ENCODE results near the gene PLEK. TPM values are rescaled to one million over a fixed set of nuclear protein-coding genes. Genes with fewer than 3 reads are reported as not detected.
A peak's percentile ranks its signal among the peaks of the same experiment; 100 is the strongest.

The PLEK gene
- total and polyA plus RNA-seq, 10 of the 15 experiments (the other 5 are each of a cell fraction or from before 2014, with no cell fraction given), result 229 to 804 (median 362) TPM

DNA sequence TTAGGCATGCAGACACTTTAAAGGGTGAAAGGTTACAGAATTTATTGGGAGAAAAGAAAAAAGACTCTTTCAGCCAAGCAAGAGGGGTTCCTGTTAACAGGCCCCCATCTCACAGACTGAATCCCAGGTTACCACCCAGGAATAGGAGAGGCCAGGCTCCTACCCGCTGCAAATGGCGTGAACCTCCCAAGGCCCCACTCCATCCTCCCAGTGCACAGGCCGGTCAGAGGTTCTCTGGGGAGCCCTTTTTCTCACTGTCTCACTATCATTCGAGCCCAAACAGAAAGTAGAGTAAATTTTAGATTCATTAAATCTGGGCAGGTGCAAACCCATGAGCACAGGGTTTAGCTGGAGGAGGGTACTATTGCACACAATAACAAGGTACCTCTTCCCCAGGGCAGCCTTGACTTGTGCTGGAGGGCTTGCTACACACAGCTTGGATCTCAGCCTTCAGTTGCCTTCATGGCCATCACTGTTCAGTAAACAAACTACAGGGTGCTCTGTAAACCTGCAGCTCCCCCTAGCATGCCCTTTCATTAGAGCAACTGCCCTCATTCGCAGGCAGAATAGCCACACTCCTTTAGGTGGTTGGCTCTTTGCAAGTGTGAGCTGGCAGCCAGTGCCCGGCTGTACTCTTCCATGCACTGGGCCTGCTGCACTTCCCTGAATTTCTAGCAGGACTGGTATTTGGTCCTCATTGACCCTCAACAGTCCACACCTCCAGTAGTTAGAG lies 7.3 kb upstream of the PLEK start:
- Histone ChIP-seq H3K27ac (ENCODE audit: control insufficient read depth, insufficient read depth) (no peak overlapping the region), H3K27me3 (replicated peaks in 1 of 2; ENCODE audit: control insufficient read depth in 2 of 2, insufficient read depth in 2 of 2, low read length in 1 of 2) (no peaks in the 10 kb centered on the region), H4K20me1 (ENCODE audit: control insufficient read depth, insufficient read depth) (no peaks in the 10 kb centered on the region), H3K4me2 (ENCODE audit: control insufficient read depth, insufficient read depth) (no peak overlapping the region), H3K4me1 (ENCODE audit: control insufficient read depth, insufficient read depth, low read length) (peaks cover 2% of the 10 kb centered on the region), H3K9me3 (replicated peaks; ENCODE audit: control insufficient read depth, insufficient read depth, low read length) (no peaks in the 10 kb centered on the region), H2AFZ (ENCODE audit: control insufficient read depth, low read depth, low read length) (0 out of 2 replicates have a peak overlapping the region, but pooled peaks have one; percentile 24), H3K4me3 (no peak overlapping the region), H3K36me3 (ENCODE audit: control insufficient read depth in 2 of 2, insufficient read depth in 2 of 2, low read length in 1 of 2) (no peaks in the 10 kb centered on the region), H3K9ac (ENCODE audit: control insufficient read depth, insufficient read depth, low read length) (no peak overlapping the region), H3K79me2 (ENCODE audit: control insufficient read depth, insufficient read depth, low read length) (peaks cover 4% of the 10 kb centered on the region)
- CTCF ChIA-PET, result interaction anchor here (0.6 to 2.7 kb wide), 36 partner anchors 10 to 300 kb away, joined by 3 to 27 read pairs (median 4); no protein-coding TSS in a partner anchor
- RAD21 ChIA-PET (ENCODE audit: unreplicated experiment), result interaction anchor here (0.7 to 2.3 kb wide), 15 partner anchors 21 to 235 kb away, joined by 3 to 12 read pairs (median 3); no protein-coding TSS in a partner anchor
- intact Hi-C loops (cut with micrococcal nuclease; ENCODE audit: unreplicated experiment) (loop anchor here (1.0 kb wide), 1 partner anchor 84 kb away; no protein-coding TSS in a partner anchor), in situ Hi-C loops (cut with MboI) (no loop called here)
- DNase-seq (ENCODE audit: low read depth, low spot score) (no peak), ATAC-seq (peak; percentile 90), FAIRE-seq (no peak)
- POLR2A ChIA-PET, result interaction anchor here (0.8 to 1.0 kb wide), 2 partner anchors 73 to 87 kb away, joined by 4 to 5 read pairs; no protein-coding TSS in a partner anchor
- TF ChIP-seq POU2F2 (IDR thresholded peaks at IDR 0.05; ENCODE audit: borderline replicate concordance, low read depth, low read length) (no peak), ZBED1 (IDR thresholded peaks at IDR 0.05; ENCODE audit: borderline replicate concordance) (no peak), CTCF (IDR thresholded peaks at IDR 0.05 in 2 of 3, conservative IDR thresholded peaks at IDR 0.05 in 1 of 3; ENCODE audit: control insufficient read depth in 2 of 3, extremely low read depth in 1 of 3, insufficient read depth in 1 of 3, low read depth in 3 of 3, low read length in 3 of 3) (peak; percentile 67 to 76 (median 74)), LARP7 (IDR thresholded peaks at IDR 0.05) (0 out of 2 replicates have a peak, but pooled peaks have one; percentile 34), MTA3 (IDR thresholded peaks at IDR 0.05; ENCODE audit: borderline replicate concordance, low read length) (no peak), SMARCA5 (IDR thresholded peaks at IDR 0.05) (0 out of 2 replicates have a peak, but pooled peaks have one; percentile 60), RAD21 (IDR thresholded peaks at IDR 0.05; ENCODE audit: insufficient read depth, low read depth, low read length) (peak; percentile 81), CEBPZ (IDR thresholded peaks at IDR 0.05; ENCODE audit: low read depth, low read length) (no peak), SMC3 (IDR thresholded peaks at IDR 0.05; ENCODE audit: borderline replicate concordance, low read length) (peak; percentile 51; the same call in 1 of the 2 replicates), YY1 (IDR thresholded peaks at IDR 0.05; ENCODE audit: low read depth, low read length) (peak; percentile 48; the same call in 1 of the 2 replicates), RUNX3 (IDR thresholded peaks at IDR 0.05; ENCODE audit: low read length) (0 out of 2 replicates have a peak, but pooled peaks have one; percentile 11), PAX8 (IDR thresholded peaks at IDR 0.05) (no peak)
- BruUV-seq (replicated peaks), result no TSS peak
- WGBS (ENCODE audit: insufficient coverage, insufficient replicate concordance, low lambda C conversion rate, missing lambda C conversion rate), result 61% methylated on average over 6 of the region's 6 CpGs
- SMC1A ChIA-PET (ENCODE audit: uncharacterized antibody, unreplicated experiment), result interaction anchor here (0.6 to 4.1 kb wide), 20 partner anchors 8 to 296 kb away, joined by 3 to 47 read pairs (median 4); partner anchors contain the start of genes APLF, C1D and FBXO48

Measured in GM12878 (cell line).